Regular cardiac myocyte (primary cell): Measurements from ENCODE around the gene MRPL4. TPM values are rescaled to one million over a fixed set of nuclear protein-coding genes. Genes with fewer than 3 reads are reported as not detected.

Experiments
- total RNA-seq: library from RNA; depleted of rRNA; stranded (reverse); fragments of >200 nt; gene quantifications from 2 replicates; pipeline ENCODE4 v1.2.3, GENCODE V29; 2014

The MRPL4 gene
- 10.7 and 36.0 TPM in 2 replicates for total RNA-seq

GRCh38 chr19:10251792-10252694 lies at the start of gene MRPL4:
MRPL4 (plus strand) TSS chr19:10252214; CDS start chr19:10252254, 40 bp downstream.

GRCh38 chr19:10230861-10231611 lies 21.0 kb upstream of the MRPL4 start, which contains the start of gene S1PR2:
S1PR2 (minus strand) TSS chr19:10231331; CDS start chr19:10224905, 6,426 bp downstream.

GRCh38 chr19:10270616-10271394 lies 18.8 kb downstream of the MRPL4 start, which contains the start of gene ICAM1:
ICAM1 (plus strand) TSS chr19:10271120; CDS start chr19:10271160, 40 bp downstream.

DNA sequence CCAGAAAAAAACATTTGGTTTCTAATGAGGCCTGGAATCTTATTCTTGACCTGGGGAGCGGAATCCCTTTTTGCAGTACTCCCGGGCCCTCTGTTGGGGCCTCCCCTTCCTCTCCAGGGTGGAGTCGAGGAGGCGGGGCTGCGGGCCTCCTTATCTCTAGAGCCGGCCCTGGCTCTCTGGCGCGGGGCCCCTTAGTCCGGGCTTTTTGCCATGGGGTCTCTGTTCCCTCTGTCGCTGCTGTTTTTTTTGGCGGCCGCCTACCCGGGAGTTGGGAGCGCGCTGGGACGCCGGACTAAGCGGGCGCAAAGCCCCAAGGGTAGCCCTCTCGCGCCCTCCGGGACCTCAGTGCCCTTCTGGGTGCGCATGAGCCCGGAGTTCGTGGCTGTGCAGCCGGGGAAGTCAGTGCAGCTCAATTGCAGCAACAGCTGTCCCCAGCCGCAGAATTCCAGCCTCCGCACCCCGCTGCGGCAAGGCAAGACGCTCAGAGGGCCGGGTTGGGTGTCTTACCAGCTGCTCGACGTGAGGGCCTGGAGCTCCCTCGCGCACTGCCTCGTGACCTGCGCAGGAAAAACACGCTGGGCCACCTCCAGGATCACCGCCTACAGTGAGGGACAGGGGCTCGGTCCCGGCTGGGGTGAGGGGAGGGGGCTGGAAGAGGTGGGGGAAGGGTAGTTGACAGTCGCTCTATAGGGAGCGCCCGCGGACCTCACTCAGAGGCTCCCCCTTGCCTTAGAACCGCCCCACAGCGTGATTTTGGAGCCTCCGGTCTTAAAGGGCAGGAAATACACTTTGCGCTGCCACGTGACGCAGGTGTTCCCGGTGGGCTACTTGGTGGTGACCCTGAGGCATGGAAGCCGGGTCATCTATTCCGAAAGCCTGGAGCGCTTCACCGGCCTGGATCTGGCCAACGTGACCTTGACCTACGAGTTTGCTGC lies 35.1 kb downstream of the MRPL4 start, which contains the start of gene ICAM4:
Gene ICAM4 (plus strand): TSS at position 153 of the 935 bp plus-strand sequence. CDS start 58 bp downstream, at position 211.

GRCh38 chr19:10289836-10290356 lies 37.9 kb downstream of the MRPL4 start, which contains the start of gene ICAM5:
ICAM5 (plus strand) TSS chr19:10289952; CDS start chr19:10290044, 92 bp downstream.

DNA sequence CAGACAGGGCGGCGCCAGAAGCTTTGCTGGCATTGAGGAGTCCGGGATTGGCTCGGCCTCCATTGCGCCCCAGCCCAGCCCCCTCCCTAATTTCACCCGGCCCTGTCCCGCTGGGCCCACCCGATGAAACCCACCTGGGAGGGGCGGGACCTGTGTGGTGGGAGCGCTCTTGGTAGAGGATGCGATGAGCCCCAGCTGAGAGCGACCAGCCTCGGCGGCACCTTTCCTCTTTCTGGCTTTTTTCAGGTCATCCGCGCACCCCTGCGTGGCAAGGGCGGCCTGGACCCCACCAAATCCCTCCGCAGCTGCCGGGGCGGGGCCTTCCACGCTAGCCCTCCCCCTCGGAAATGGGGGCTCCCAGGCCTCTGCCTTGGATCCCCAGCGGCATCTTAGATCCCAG lies 57.4 kb downstream of the MRPL4 start, which contains the start of gene ZGLP1:
Gene ZGLP1 (minus strand): TSS at position 393 of the 400 bp plus-strand sequence.

Other genes with a start within 250 kb of the MRPL4 start
- gene COL5A3, start 241.7 kb upstream of the MRPL4 start, total RNA-seq, result 4.0 and 18.6 TPM in 2 replicates
- gene RDH8, start 238.7 kb upstream of the MRPL4 start, total RNA-seq, result not detected in 2 replicates
- gene SHFL, start 165.9 kb upstream of the MRPL4 start, total RNA-seq, result 12.1 and 25.1 TPM in 2 replicates
- 0.19 and 1.4 TPM in 2 replicates for gene ANGPTL6, start 149.5 kb upstream of the MRPL4 start, total RNA-seq
- gene PPAN, start 145.9 kb upstream of the MRPL4 start, total RNA-seq, result 36.1 and 61.2 TPM in 2 replicates
- gene P2RY11, start 140.5 kb upstream of the MRPL4 start, total RNA-seq, result 2.3 and 3.8 TPM in 2 replicates
- 285 and 382 TPM in 2 replicates for gene EIF3G, start 132.3 kb upstream of the MRPL4 start, total RNA-seq
- 19.2 and 91.1 TPM in 2 replicates for gene DNMT1, start 57.3 kb upstream of the MRPL4 start, total RNA-seq
- 11.0 and 13.6 TPM in 2 replicates for gene S1PR2, start 20.9 kb upstream of the MRPL4 start, total RNA-seq
- gene ICAM1, start 18.9 kb downstream of the MRPL4 start, total RNA-seq, result 5.2 and 23.1 TPM in 2 replicates
- 0.85 and 0.96 TPM in 2 replicates for gene ICAM4, start 34.7 kb downstream of the MRPL4 start, total RNA-seq
- 0.96 and 3.9 TPM in 2 replicates for gene ICAM5, start 37.7 kb downstream of the MRPL4 start, total RNA-seq
- 0.38 and 1.1 TPM in 2 replicates for gene ZGLP1, start 57.6 kb downstream of the MRPL4 start, total RNA-seq
- gene FDX2, start 63.8 kb downstream of the MRPL4 start, total RNA-seq, result 14.4 and 23.4 TPM in 2 replicates
- 4.2 and 11.3 TPM in 2 replicates for gene RAVER1, start 81.3 kb downstream of the MRPL4 start, total RNA-seq
- gene ICAM3, start 87.4 kb downstream of the MRPL4 start, total RNA-seq, result 7.0 and 12.1 TPM in 2 replicates
- gene TYK2, start 128.4 kb downstream of the MRPL4 start, total RNA-seq, result 60.6 and 101 TPM in 2 replicates
- gene CDC37, start 151.3 kb downstream of the MRPL4 start, total RNA-seq, result 193 and 304 TPM in 2 replicates
- 2.5 and 2.8 TPM in 2 replicates for gene PDE4A, start 168.3 kb downstream of the MRPL4 start, total RNA-seq